Panc1 (cell line): ENCODE measurements around the gene ALKBH1. TPM values are rescaled to one million over a fixed set of nuclear protein-coding genes. Genes with fewer than 3 reads are reported as not detected.

ENCODE experiments used
- ATAC-seq: fragments of 200-7000 bp; cut with Tn5 transposase; 2 replicates; pipeline ENCODE4 v1.9.1; 2020; ENCODE audit warnings: mild to moderate bottlenecking, moderate library complexity
- BruUV-seq: library from RNA; stranded (reverse); fragments of 400-500 nt; replicated peaks from 2 replicates; lab custom pipeline; 2021; lab: Mats Ljungman, UMichigan
- CTCF ChIA-PET: fragments of 300-600 bp; sonication (Branson Sonifier 250); formaldehyde crosslinking; loops from one replicate; lab custom pipeline; 2022; ENCODE audit warnings: antibody characterized with exemption; lab: Charles Lee
- POLR2A ChIA-PET: fragments of 300-600 bp; sonication (Branson Sonifier 250); formaldehyde crosslinking; loops from one replicate; lab custom pipeline; 2022; ENCODE audit warnings: antibody characterized with exemption; lab: Charles Lee
- DNase-seq: peaks from one replicate; pipeline ENCODE4 v3.0.0-alpha.2; 2010; ENCODE audit warnings: low read depth, low spot score
- H3K27ac ChIP-seq: 2 replicates; pipeline ENCODE4 v1.5.1; 2011; ENCODE audit warnings: mild to moderate bottlenecking, low read length, inconsistent platforms
- H3K27me3 ChIP-seq: fragments of 200-500 bp; sonication (Bioruptor generic); 2 replicates; pipeline ENCODE4 v1.6.0; 2014; ENCODE audit warnings: low read length, inconsistent platforms; ENCODE audit not compliant: control insufficient read depth, insufficient read depth
- H3K36me3 ChIP-seq: fragments of 200-500 bp; sonication (Bioruptor generic); 2 replicates; pipeline ENCODE4 v1.5.1; 2014; ENCODE audit warnings: inconsistent platforms, mild to moderate bottlenecking, low read length, moderate library complexity; ENCODE audit not compliant: control insufficient read depth, insufficient read depth
- H3K4me1 ChIP-seq: 2 replicates; pipeline ENCODE4 v1.5.1; 2011; ENCODE audit warnings: inconsistent platforms, mild to moderate bottlenecking, low read length, moderate library complexity; ENCODE audit not compliant: control insufficient read depth, insufficient read depth
- H3K4me3 ChIP-seq, 2 experiments: 2 replicates each; pipeline ENCODE4 v1.5.1; 2011 to 2012; ENCODE audit warnings: low read depth in 2 of 2, low read length in 2 of 2, mild to moderate bottlenecking in 2 of 2, inconsistent platforms in 1 of 2, moderate library complexity in 1 of 2
- H3K9me3 ChIP-seq: fragments of 200-500 bp; sonication (Bioruptor generic); 2 replicates; pipeline ENCODE4 v1.5.1; 2014; ENCODE audit warnings: low read depth, mild to moderate bottlenecking, inconsistent platforms, low read length, moderate library complexity; ENCODE audit not compliant: control insufficient read depth, insufficient read depth
- POLR2AphosphoS5 ChIP-seq: IDR thresholded peaks from 2 replicates; pipeline ENCODE4 v1.6.1; 2012; ENCODE audit warnings: mild to moderate bottlenecking, low read depth, low read length, moderate library complexity
- SIN3A ChIP-seq: IDR thresholded peaks from 2 replicates; pipeline ENCODE4 v1.6.1; 2012; ENCODE audit warnings: low read depth, mild to moderate bottlenecking, low read length, moderate library complexity, borderline replicate concordance; ENCODE audit not compliant: insufficient read depth
- TCF7L2 ChIP-seq: IDR thresholded peaks from 2 replicates; pipeline ENCODE4 v1.6.1; 2011; ENCODE audit warnings: mild to moderate bottlenecking, low read depth, low read length, inconsistent platforms
- in situ Hi-C: cut with HindIII; loops from 2 replicates; pipeline ENCODE4 v1.10.0; 2016; ENCODE audit warnings: low sequenced_read_pairs, low pct_unique_long_range_greater_than_20kb
- intact Hi-C: fragments of 100-400 bp; cut with micrococcal nuclease; formaldehyde crosslinking; loops from one replicate; pipeline ENCODE4 v1.10.0; 2022; ENCODE audit not compliant: unreplicated experiment
- total RNA-seq: library from RNA; stranded (reverse); gene quantifications from one replicate; pipeline ENCODE4 v1.2.1, GENCODE V29; 2021; ENCODE audit not compliant: unreplicated experiment
- TF ChIP-seq, protein P1 (sequence below), 2 experiments: IDR thresholded peaks; 2 replicates each; pipeline ENCODE4 v1.6.1; 2011 to 2012; ENCODE audit warnings: low read depth in 2 of 2, control low read depth in 1 of 2, low read length in 1 of 2, mild to moderate bottlenecking in 1 of 2, moderate library complexity in 1 of 2; ENCODE audit not compliant: insufficient read depth in 1 of 2
- TF ChIP-seq, protein P2 (sequence below): fragments of 450-650 bp; IDR thresholded peaks from 2 replicates; pipeline ENCODE4 v1.5.1; 2017; ENCODE audit warnings: mild to moderate bottlenecking

The ALKBH1 gene
- total RNA-seq, 1 experiment from 2014 or later: 13.0 TPM

DNA sequence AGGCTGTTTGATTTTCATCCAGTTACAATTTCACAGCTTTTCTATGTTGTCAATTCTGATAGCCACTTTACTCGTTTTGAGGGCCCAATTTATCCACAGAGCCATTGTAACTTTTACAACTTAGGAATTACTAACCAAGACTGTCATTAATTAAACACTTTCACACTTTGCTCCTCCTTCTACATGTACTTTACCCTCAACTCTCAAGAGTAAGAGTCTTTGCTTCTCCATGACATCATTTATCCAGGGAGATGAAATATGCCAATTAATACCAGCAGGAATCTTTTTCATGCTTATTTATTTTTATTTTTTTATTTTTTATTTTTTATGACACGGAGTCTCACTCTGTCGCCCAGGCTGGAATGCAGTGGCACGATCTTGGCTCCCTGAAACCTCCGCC, 13.6 kb upstream of the ALKBH1 start:
- intact Hi-C loops: no loop called here
- Histone ChIP-seq H3K36me3 (peaks cover 19% of the 10 kb centered on the region; the same call in 1 of the 2 replicates), H3K27ac (no peak overlapping the region), H3K27me3 (no peaks in the 10 kb centered on the region), H3K4me3 (no peak overlapping the region), H3K4me1 (no peaks in the 10 kb centered on the region), H3K9me3 (no peaks in the 10 kb centered on the region)
- TF ChIP-seq SIN3A (no peak), TCF7L2 (no peak), POLR2AphosphoS5 (no peak)
- TF ChIP-seq, protein P1, sequence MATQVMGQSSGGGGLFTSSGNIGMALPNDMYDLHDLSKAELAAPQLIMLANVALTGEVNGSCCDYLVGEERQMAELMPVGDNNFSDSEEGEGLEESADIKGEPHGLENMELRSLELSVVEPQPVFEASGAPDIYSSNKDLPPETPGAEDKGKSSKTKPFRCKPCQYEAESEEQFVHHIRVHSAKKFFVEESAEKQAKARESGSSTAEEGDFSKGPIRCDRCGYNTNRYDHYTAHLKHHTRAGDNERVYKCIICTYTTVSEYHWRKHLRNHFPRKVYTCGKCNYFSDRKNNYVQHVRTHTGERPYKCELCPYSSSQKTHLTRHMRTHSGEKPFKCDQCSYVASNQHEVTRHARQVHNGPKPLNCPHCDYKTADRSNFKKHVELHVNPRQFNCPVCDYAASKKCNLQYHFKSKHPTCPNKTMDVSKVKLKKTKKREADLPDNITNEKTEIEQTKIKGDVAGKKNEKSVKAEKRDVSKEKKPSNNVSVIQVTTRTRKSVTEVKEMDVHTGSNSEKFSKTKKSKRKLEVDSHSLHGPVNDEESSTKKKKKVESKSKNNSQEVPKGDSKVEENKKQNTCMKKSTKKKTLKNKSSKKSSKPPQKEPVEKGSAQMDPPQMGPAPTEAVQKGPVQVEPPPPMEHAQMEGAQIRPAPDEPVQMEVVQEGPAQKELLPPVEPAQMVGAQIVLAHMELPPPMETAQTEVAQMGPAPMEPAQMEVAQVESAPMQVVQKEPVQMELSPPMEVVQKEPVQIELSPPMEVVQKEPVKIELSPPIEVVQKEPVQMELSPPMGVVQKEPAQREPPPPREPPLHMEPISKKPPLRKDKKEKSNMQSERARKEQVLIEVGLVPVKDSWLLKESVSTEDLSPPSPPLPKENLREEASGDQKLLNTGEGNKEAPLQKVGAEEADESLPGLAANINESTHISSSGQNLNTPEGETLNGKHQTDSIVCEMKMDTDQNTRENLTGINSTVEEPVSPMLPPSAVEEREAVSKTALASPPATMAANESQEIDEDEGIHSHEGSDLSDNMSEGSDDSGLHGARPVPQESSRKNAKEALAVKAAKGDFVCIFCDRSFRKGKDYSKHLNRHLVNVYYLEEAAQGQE (IDR thresholded peaks at IDR 0.05; ENCODE audit: insufficient read depth in 1 of 2, low read depth in 2 of 2, low read length in 1 of 2): no peak
- TF ChIP-seq, protein P2, sequence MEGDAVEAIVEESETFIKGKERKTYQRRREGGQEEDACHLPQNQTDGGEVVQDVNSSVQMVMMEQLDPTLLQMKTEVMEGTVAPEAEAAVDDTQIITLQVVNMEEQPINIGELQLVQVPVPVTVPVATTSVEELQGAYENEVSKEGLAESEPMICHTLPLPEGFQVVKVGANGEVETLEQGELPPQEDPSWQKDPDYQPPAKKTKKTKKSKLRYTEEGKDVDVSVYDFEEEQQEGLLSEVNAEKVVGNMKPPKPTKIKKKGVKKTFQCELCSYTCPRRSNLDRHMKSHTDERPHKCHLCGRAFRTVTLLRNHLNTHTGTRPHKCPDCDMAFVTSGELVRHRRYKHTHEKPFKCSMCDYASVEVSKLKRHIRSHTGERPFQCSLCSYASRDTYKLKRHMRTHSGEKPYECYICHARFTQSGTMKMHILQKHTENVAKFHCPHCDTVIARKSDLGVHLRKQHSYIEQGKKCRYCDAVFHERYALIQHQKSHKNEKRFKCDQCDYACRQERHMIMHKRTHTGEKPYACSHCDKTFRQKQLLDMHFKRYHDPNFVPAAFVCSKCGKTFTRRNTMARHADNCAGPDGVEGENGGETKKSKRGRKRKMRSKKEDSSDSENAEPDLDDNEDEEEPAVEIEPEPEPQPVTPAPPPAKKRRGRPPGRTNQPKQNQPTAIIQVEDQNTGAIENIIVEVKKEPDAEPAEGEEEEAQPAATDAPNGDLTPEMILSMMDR: no peak
- DNase-seq (no peak), ATAC-seq (no peak)
- in situ Hi-C loops: no loop called here
- ChIA-PET CTCF (no interaction called here), POLR2A (no interaction called here)
- BruUV-seq: no TSS peak

DNA sequence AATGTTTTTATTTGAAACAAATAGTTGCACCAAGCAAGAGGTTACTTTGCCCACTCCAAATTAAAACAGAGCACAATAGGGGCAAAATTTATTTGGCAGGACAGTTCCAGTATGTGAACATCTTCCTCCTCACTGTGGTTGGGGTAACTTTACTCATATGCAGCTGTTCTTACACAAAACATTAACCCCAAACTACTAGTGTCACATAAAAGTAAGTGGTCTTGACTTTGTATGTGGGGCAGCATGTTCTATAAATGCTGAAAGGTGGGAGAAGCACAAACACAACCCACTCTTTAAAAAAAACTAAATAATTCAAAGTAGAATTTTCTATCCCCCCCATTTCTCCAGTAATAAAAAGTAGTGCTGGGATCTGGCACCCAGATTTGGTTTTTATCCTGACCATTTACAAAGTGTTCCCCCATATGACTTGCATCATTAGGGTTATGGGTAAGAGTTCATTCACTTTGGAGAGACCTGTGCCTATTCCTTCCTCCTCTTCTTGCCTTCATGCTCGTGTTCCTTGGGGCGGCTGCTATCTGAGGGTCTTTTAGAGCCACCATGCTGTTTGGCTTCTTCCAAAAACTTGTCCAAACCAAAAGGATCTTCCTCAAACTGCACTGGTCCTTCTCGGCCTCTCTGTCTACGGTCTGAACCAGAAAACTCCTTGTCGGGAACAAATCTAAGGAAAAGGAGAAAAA, 9.9 kb upstream of the ALKBH1 start:
- no peak overlapping the region for H3K27ac ChIP-seq
- in situ Hi-C loops (no loop called here), intact Hi-C loops (no loop called here)
- TF ChIP-seq, protein P2: no peak
- no peak for TF ChIP-seq TCF7L2
- TF ChIP-seq POLR2AphosphoS5: no peak
- no peak for TF ChIP-seq SIN3A
- TF ChIP-seq, protein P1 (IDR thresholded peaks at IDR 0.05; ENCODE audit: insufficient read depth in 1 of 2, low read depth in 2 of 2, low read length in 1 of 2): no peak
- ATAC-seq: no peak
- CTCF ChIA-PET: no interaction called here
- no peak overlapping the region for H3K4me3 ChIP-seq
- H3K27me3 ChIP-seq: no peaks in the 10 kb centered on the region
- peaks cover 27% of the 10 kb centered on the region for H3K36me3 ChIP-seq
- H3K9me3 ChIP-seq: no peaks in the 10 kb centered on the region
- H3K4me1 ChIP-seq: no peaks in the 10 kb centered on the region
- no peak for DNase-seq
- TSS peak; percentile 97 for BruUV-seq
- POLR2A ChIA-PET: interaction anchor here (0.6 kb wide), 2 partner anchors 10 to 109 kb away, joined by 7 to 8 read pairs; partner anchors contain the start of genes ALKBH1 and SLIRP
